Ishikawa (cell line): ENCODE results near the gene ZNF804B.

Experiments
- CEBPB ChIP-seq: IDR thresholded peaks from 2 replicates; pipeline ENCODE4 v1.6.1; 2012
- CREB1 ChIP-seq: IDR thresholded peaks from 2 replicates; pipeline ENCODE4 v1.6.1; 2012; ENCODE audit warnings: low read depth
- EGR1 ChIP-seq: IDR thresholded peaks from 2 replicates; pipeline ENCODE4 v1.6.1; 2012
- EP300 ChIP-seq: IDR thresholded peaks from 2 replicates; pipeline ENCODE4 v1.6.1; 2012; ENCODE audit warnings: borderline replicate concordance
- FOXM1 ChIP-seq: IDR thresholded peaks from 2 replicates; pipeline ENCODE4 v1.6.1; 2012; ENCODE audit warnings: low read depth, borderline replicate concordance
- NFIC ChIP-seq: IDR thresholded peaks from 2 replicates; pipeline ENCODE4 v1.6.1; 2012
- RAD21 ChIP-seq: IDR thresholded peaks from 2 replicates; pipeline ENCODE4 v1.6.1; 2012; ENCODE audit warnings: low read depth
- REST ChIP-seq: IDR thresholded peaks from 2 replicates; pipeline ENCODE4 v1.6.1; 2012; ENCODE audit warnings: low read depth, mild to moderate bottlenecking
- TAF1 ChIP-seq: IDR thresholded peaks from 2 replicates; pipeline ENCODE4 v1.6.1; 2012; ENCODE audit warnings: low read depth, mild to moderate bottlenecking
- TCF12 ChIP-seq: IDR thresholded peaks from 2 replicates; pipeline ENCODE4 v1.6.1; 2012; ENCODE audit warnings: low read depth
- TEAD4 ChIP-seq: IDR thresholded peaks from 2 replicates; pipeline ENCODE4 v1.6.1; 2012
- USF1 ChIP-seq: IDR thresholded peaks from 2 replicates; pipeline ENCODE4 v1.6.1; 2012
- YY1 ChIP-seq: IDR thresholded peaks from 2 replicates; pipeline ENCODE4 v1.6.1; 2012; ENCODE audit warnings: low read depth
- ZBTB7A ChIP-seq: IDR thresholded peaks from 2 replicates; pipeline ENCODE4 v1.6.1; 2012; ENCODE audit warnings: low read depth
- TF ChIP-seq, protein P1 (sequence below): IDR thresholded peaks from 2 replicates; pipeline ENCODE4 v1.6.1; 2012

ZNF804B gene

GRCh38 chr7:88771417-88771816 is 11.9 kb downstream of the ZNF804B start:
- TF ChIP-seq EP300 (no peak), TAF1 (no peak), ZBTB7A (no peak), CREB1 (no peak), USF1 (no peak), RAD21 (no peak)

DNA sequence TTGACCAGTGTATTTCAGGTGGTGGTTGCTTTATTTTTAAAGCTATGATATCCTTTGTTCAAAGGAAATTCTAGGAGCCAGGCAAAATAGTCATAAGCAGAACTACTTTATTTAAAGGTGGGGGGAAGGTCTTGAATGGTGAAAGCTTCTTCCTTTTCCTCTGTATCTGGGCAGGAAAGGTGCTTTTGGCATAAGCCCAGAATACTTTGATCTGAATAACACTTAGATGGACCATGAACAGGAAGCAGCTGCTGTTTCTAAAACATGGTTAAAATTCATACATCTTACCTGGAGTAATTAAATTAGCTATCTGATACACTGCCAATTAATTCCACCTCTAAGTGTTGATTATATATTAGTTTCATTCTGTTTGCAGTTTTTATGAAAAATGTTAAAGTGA is 13.3 kb downstream of the ZNF804B start:
- TF ChIP-seq EP300 (no peak), RAD21 (no peak), CREB1 (no peak), TAF1 (no peak), NFIC (no peak), TEAD4 (no peak), EGR1 (no peak), TCF12 (no peak), CEBPB (no peak), FOXM1 (no peak)
- TF ChIP-seq, protein P1, sequence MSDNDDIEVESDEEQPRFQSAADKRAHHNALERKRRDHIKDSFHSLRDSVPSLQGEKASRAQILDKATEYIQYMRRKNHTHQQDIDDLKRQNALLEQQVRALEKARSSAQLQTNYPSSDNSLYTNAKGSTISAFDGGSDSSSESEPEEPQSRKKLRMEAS, result no peak

DNA sequence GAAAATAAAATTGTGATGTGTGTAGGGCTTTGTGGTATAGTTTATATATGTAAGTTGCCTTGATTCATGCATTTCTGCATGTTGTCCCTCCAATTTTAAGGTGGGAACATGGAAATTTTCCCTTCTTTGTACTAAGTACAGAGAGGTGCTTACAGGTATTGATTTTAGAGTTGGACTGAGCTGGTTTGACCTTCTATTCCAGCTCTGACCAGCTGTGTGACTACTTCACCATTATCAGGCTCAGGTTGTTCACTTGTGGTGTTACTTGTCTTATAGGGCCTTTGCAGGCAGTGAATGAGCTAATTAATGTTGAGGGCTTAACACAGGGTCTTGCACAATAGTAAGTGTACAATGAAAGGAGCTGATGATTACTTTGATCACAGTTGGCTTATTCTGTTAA is 16.3 kb downstream of the ZNF804B start:
- TF ChIP-seq FOXM1, result no peak
- no peak for TF ChIP-seq EP300
- TF ChIP-seq TAF1, result no peak
- TF ChIP-seq EGR1, result no peak
- TF ChIP-seq NFIC, result no peak

DNA sequence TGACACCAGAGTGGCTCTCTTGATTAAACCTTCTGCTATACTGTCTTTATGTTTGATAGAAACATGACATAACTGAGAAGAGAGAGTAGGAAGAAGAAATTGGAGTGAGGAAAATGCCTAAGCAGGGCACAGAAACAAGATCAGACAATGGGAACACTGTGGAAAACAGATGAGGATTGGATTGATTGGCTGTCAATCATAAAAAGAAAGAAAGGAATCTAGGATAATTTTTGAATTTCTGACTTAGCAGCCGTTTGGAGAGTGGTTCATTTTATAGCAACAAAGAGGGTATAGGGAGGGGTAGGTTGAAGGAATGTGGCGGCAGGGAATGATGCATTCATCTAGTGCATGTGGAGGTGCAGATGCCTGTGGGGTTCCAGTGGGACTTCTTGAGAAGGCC is 28.3 kb downstream of the ZNF804B start:
- TF ChIP-seq ZBTB7A (no peak), NFIC (no peak), EP300 (no peak), CREB1 (no peak), TAF1 (no peak), REST (no peak), TEAD4 (no peak), YY1 (no peak), TCF12 (no peak), USF1 (no peak), CEBPB (no peak), RAD21 (no peak), FOXM1 (no peak), EGR1 (no peak)
- TF ChIP-seq, protein P1, result no peak

GRCh38 chr7:88789480-88790064 is 30.1 kb downstream of the ZNF804B start:
- TF ChIP-seq EP300 (no peak), RAD21 (peak; percentile 29), ZBTB7A (no peak)

- TF ChIP-seq USF1 (no peak), NFIC (no peak), EGR1 (no peak), TAF1 (no peak), RAD21 (no peak), YY1 (no peak), TEAD4 (no peak), CREB1 (no peak)
- TF ChIP-seq, protein P1, result no peak
These were observed 32.4 kb downstream of the ZNF804B start for GRCh38 chr7:88791891-88792290.

DNA sequence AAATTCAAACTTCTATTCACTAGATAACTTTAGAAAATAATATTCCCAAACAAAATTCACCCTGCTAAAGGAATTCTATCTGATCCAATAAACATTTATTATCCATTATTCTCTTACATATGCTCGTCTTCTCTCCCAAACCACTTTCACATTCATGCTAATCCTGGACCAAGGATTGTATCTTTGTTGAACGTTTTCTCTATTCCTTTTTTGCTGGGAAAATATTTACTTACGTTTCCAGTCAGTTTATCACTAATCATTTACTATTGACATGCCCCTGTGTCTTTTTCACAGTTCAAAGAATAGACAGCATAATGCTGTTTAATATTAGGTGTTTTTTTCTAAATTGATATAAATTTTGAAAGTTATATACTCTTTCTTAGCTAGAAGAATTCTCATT is 32.9 kb downstream of the ZNF804B start:
- TF ChIP-seq REST (no peak), TCF12 (no peak), USF1 (no peak), NFIC (no peak), RAD21 (no peak), EGR1 (no peak), CEBPB (no peak), FOXM1 (no peak), EP300 (no peak), CREB1 (no peak), TEAD4 (no peak), YY1 (no peak), TAF1 (no peak), ZBTB7A (no peak)
- TF ChIP-seq, protein P1, result no peak
